ENCODE results near the gene SBNO1.
A peak's percentile ranks its signal among the peaks of the same experiment; 100 is the strongest.
"Not testable (repeated sequence)": the region's sequence is repeated elsewhere in the genome, so short reads cannot be mapped to it uniquely, and the experiment has no call there.

The SBNO1 gene

DNA sequence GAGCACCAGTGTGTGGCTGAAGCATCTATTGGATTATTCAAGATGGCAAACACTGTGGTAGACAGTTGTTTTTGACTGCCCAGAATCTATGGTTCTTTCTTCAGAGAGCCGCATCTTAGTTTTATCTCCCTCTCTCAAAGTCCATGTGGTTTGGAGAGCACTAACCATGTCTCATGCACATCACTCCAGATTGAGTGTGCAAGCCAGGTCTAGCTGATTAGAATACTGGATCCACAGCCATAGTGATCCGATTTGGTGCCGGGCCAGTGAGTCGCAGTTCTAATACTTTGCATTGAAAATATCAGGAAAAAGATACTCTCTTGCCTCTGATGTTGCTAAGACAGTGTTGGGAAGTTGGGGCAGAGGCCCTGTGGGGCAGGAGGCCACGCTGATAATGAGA, 4.6 kb upstream of the SBNO1 start:
- TF ChIP-seq EZH2 (optimal IDR thresholded peaks at IDR 0.05; ENCODE audit: low read depth, low read length) (no peak), CTCF (IDR thresholded peaks at IDR 0.05; ENCODE audit: low read length) (no peak), EZH2phosphoT487 (IDR thresholded peaks at IDR 0.05; ENCODE audit: low read length) (no peak)
- H3K9me2 ChIP-seq (replicated peaks; ENCODE audit: insufficient read depth, low read length), result no peaks in the 10 kb centered on the region
- no peaks in the 10 kb centered on the region for H3K9me3 ChIP-seq (replicated peaks; ENCODE audit: insufficient read depth, low read length)

DNA sequence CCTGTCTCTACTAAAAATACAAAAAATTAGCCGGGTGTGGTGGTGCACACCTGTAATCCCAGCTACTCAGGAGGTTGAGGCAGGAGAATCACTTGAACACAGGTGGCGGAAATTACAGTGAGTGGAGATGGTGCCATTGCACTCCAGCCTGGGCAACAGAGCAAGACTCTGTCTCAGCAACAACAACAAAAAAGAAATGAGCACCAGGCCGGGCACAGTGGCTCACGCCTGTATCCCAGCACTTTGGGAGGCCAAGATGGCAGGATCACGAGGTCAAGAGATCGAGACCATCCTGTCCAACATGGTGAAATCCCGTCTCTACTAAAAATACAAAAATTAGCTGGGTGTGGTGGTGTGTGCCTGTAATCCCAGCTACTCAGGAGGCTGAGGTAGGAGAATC, 3.8 kb upstream of the SBNO1 start:
- H3K9ac ChIP-seq (ENCODE audit: low read length); H3K27ac ChIP-seq (ENCODE audit: low read length); H3K9me2 ChIP-seq (replicated peaks; ENCODE audit: insufficient read depth, low read length); H3K27me3 ChIP-seq (replicated peaks; ENCODE audit: insufficient read depth, low read length); H2AFZ ChIP-seq (ENCODE audit: low read length); H3F3A ChIP-seq (ENCODE audit: insufficient read depth, low read length); H3K4me1 ChIP-seq (ENCODE audit: low read length); H3K9me3 ChIP-seq (replicated peaks; ENCODE audit: insufficient read depth, low read length); H4K20me1 ChIP-seq (ENCODE audit: insufficient read depth, low read length); H3K4me2 ChIP-seq (ENCODE audit: low read depth, low read length); DNase-seq; H3K4me3 ChIP-seq (ENCODE audit: low read length); H3K36me3 ChIP-seq (replicated peaks; ENCODE audit: insufficient read depth, low read length): not testable (repeated sequence)
- H3K79me2 ChIP-seq (ENCODE audit: low read length), result peaks cover 12% of the 10 kb centered on the region

More for the DNA sequence above, 4.6 kb upstream of the SBNO1 start:
- Histone ChIP-seq H4K20me1 (ENCODE audit: insufficient read depth, low read length) (no peaks in the 10 kb centered on the region), H3K27ac (ENCODE audit: low read length) (no peak overlapping the region), H3K79me2 (ENCODE audit: low read length) (peaks cover 4% of the 10 kb centered on the region), H3K4me3 (ENCODE audit: low read length) (no peak overlapping the region), H3K4me2 (ENCODE audit: low read depth, low read length) (no peak overlapping the region), H2AFZ (ENCODE audit: low read length) (no peak overlapping the region), H3F3A (ENCODE audit: insufficient read depth, low read length) (peaks cover 8% of the 10 kb centered on the region), H3K9ac (ENCODE audit: low read length) (no peak overlapping the region), H3K36me3 (replicated peaks; ENCODE audit: insufficient read depth, low read length) (no peaks in the 10 kb centered on the region), H3K27me3 (replicated peaks; ENCODE audit: insufficient read depth, low read length) (no peaks in the 10 kb centered on the region), H3K4me1 (ENCODE audit: low read length) (no peaks in the 10 kb centered on the region)
- DNase-seq, result no peak

GRCh38 chr12:123367511-123367910, 2.9 kb upstream of the SBNO1 start:
- Histone ChIP-seq H3K4me2 (ENCODE audit: low read depth, low read length) (no peak overlapping the region), H4K20me1 (ENCODE audit: insufficient read depth, low read length) (no peaks in the 10 kb centered on the region), H2AFZ (ENCODE audit: low read length) (no peak overlapping the region), H3K4me1 (ENCODE audit: low read length) (no peaks in the 10 kb centered on the region), H3K9ac (ENCODE audit: low read length) (no peak overlapping the region), H3K9me3 (replicated peaks; ENCODE audit: insufficient read depth, low read length) (no peaks in the 10 kb centered on the region), H3K27ac (ENCODE audit: low read length) (no peak overlapping the region), H3K36me3 (replicated peaks; ENCODE audit: insufficient read depth, low read length) (no peaks in the 10 kb centered on the region), H3K9me2 (replicated peaks; ENCODE audit: insufficient read depth, low read length) (no peaks in the 10 kb centered on the region), H3F3A (ENCODE audit: insufficient read depth, low read length) (peaks cover 8% of the 10 kb centered on the region), H3K27me3 (replicated peaks; ENCODE audit: insufficient read depth, low read length) (no peaks in the 10 kb centered on the region), H3K79me2 (ENCODE audit: low read length) (peaks cover 21% of the 10 kb centered on the region), H3K4me3 (ENCODE audit: low read length) (no peak overlapping the region)
- no peak for DNase-seq
- TF ChIP-seq EZH2phosphoT487 (IDR thresholded peaks at IDR 0.05; ENCODE audit: low read length) (no peak), CTCF (IDR thresholded peaks at IDR 0.05; ENCODE audit: low read length) (no peak), EZH2 (optimal IDR thresholded peaks at IDR 0.05; ENCODE audit: low read depth, low read length) (no peak)

DNA sequence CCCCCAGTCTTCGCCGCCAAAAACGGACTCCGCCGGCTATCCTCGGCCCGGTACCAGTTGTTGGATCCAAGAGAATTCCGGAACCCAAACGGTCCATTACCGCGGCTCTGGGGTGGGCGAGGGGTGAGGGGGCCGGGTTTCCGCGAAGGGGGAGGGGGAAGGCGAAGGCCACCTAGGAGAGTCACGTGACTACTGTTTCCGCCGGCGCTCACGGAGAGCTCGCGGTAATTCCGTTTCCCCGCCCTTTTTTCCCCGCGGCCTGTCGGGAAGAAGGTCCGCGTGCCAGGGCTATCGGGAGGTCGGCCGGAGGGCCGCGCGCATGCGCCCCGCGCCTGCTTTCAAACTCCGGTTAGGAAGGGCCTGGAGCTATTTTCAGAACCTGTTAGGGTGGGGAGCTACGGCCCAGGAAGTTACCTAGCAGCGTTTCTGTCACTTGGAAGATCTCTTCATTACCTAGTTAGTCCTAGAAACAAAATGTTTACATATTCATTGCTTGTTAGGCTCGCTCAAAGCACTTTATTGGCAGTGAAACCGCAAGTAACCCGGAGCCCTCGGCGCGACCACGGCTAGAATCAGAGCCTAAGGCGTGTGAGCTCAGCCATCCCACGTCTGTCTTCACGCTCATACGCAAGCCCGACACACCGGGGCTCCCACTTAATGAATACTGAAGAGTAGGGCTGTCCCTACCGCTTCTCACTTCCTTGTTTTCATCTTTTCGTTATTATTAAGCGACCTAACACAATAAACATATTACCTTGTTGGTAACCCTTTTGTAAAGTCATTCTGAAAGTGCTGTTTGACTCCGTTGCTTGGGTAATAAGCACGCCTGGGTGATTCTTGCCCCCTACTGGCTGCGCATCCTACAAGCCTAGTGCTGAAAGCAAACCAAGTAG, 624 bp upstream of the SBNO1 start:
- H3K79me2 ChIP-seq (ENCODE audit: low read length), result peaks cover 42% of the 10 kb centered on the region
- no peaks in the 10 kb centered on the region for H4K20me1 ChIP-seq (ENCODE audit: insufficient read depth, low read length)
- no peaks in the 10 kb centered on the region for H3K4me1 ChIP-seq (ENCODE audit: low read length)
- H3K4me2 ChIP-seq (ENCODE audit: low read depth, low read length), result peak overlapping the region; percentile 69; the same call in 1 of the 2 replicates
- no peaks in the 10 kb centered on the region for H3K36me3 ChIP-seq (replicated peaks; ENCODE audit: insufficient read depth, low read length)
- H3K9ac ChIP-seq (ENCODE audit: low read length), result peak overlapping the region; percentile 80
- no peaks in the 10 kb centered on the region for H3K9me2 ChIP-seq (replicated peaks; ENCODE audit: insufficient read depth, low read length)
- H3K27me3 ChIP-seq (replicated peaks; ENCODE audit: insufficient read depth, low read length), result no peaks in the 10 kb centered on the region
- TF ChIP-seq EZH2 (optimal IDR thresholded peaks at IDR 0.05; ENCODE audit: low read depth, low read length) (no peak), CTCF (IDR thresholded peaks at IDR 0.05; ENCODE audit: low read length) (peak; percentile 61)
- peak overlapping the region; percentile 45 for H2AFZ ChIP-seq (ENCODE audit: low read length)
- peak; percentile 96 for DNase-seq
- no peaks in the 10 kb centered on the region for H3K9me3 ChIP-seq (replicated peaks; ENCODE audit: insufficient read depth, low read length)
- H3F3A ChIP-seq (ENCODE audit: insufficient read depth, low read length), result peaks cover 8% of the 10 kb centered on the region
- peak overlapping the region; percentile 95 for H3K27ac ChIP-seq (ENCODE audit: low read length)
- peak overlapping the region; percentile 66 for H3K4me3 ChIP-seq (ENCODE audit: low read length)
